ENCODE data around the gene YPEL4. TPM values are rescaled to one million over a fixed set of nuclear protein-coding genes. Genes with fewer than 3 reads are reported as not detected.

The YPEL4 gene
- total and polyA plus RNA-seq, 8 donors: 1.2 to 10.1 (median 6.7) TPM

GRCh38 chr11:57679396-57679795 is 29.7 kb upstream of the YPEL4 start:
- DNase-seq (no peak), ATAC-seq (no peak)
- Histone ChIP-seq H3K4me1 (peaks cover 0 to 24% of the 10 kb centered on the region in 2 donors), H3K27me3 (no peaks in the 10 kb centered on the region), H3K27ac (no peak overlapping the region), H3K4me3 (no peak overlapping the region), H3K36me3 (peaks cover 0 to 93% of the 10 kb centered on the region in 2 donors), H3K9me3 (no peaks in the 10 kb centered on the region)
- intact Hi-C loops (cut with DNase I): no loop called here
- no peak for TF ChIP-seq CTCF (IDR thresholded peaks at IDR 0.05)

GRCh38 chr11:57675176-57675941 is 25.6 kb upstream of the YPEL4 start:
- Histone ChIP-seq H3K36me3 (peaks cover 0 to 84% of the 10 kb centered on the region in 2 donors), H3K9me3 (no peaks in the 10 kb centered on the region)
- intact Hi-C loops (cut with DNase I): no loop called here

GRCh38 chr11:57674251-57674650 is 24.5 kb upstream of the YPEL4 start:
- H3K27me3 ChIP-seq: no peaks in the 10 kb centered on the region
- DNase-seq (no peak), ATAC-seq (no peak)
- H3K27ac ChIP-seq: no peak overlapping the region
- no peak overlapping the region for H3K4me3 ChIP-seq
- peaks cover 0 to 73% of the 10 kb centered on the region in 2 donors for H3K36me3 ChIP-seq
- peaks cover 12 to 38% of the 10 kb centered on the region in 2 donors for H3K4me1 ChIP-seq
- intact Hi-C loops (cut with DNase I): no loop called here
- no peak for TF ChIP-seq CTCF (IDR thresholded peaks at IDR 0.05)
- no peaks in the 10 kb centered on the region for H3K9me3 ChIP-seq

More at GRCh38 chr11:57675176-57675941, 25.6 kb upstream of the YPEL4 start:
- Histone ChIP-seq H3K4me1 (peaks cover 7 to 34% of the 10 kb centered on the region in 2 donors), H3K27me3 (no peaks in the 10 kb centered on the region), H3K4me3 (no peak overlapping the region), H3K27ac (no peak overlapping the region)
- TF ChIP-seq CTCF (IDR thresholded peaks at IDR 0.05): no peak
- ATAC-seq (peak; percentile 65), DNase-seq (peak in 1 of 4 donors; percentile 19)

GRCh38 chr11:57668434-57668782 is 18.7 kb upstream of the YPEL4 start:
- Histone ChIP-seq H3K4me3 (peak overlapping the region; percentile 92 to 99), H3K36me3 (peaks cover 0 to 21% of the 10 kb centered on the region in 2 donors), H3K27ac (peak overlapping the region; percentile 98 to 99), H3K27me3 (no peaks in the 10 kb centered on the region), H3K4me1 (peaks cover 16 to 38% of the 10 kb centered on the region in 2 donors), H3K9me3 (no peaks in the 10 kb centered on the region)
- TF ChIP-seq CTCF (IDR thresholded peaks at IDR 0.05): no peak
- ATAC-seq (peak; percentile 6), DNase-seq (no peak)
- intact Hi-C loops (cut with DNase I): no loop called here

DNA sequence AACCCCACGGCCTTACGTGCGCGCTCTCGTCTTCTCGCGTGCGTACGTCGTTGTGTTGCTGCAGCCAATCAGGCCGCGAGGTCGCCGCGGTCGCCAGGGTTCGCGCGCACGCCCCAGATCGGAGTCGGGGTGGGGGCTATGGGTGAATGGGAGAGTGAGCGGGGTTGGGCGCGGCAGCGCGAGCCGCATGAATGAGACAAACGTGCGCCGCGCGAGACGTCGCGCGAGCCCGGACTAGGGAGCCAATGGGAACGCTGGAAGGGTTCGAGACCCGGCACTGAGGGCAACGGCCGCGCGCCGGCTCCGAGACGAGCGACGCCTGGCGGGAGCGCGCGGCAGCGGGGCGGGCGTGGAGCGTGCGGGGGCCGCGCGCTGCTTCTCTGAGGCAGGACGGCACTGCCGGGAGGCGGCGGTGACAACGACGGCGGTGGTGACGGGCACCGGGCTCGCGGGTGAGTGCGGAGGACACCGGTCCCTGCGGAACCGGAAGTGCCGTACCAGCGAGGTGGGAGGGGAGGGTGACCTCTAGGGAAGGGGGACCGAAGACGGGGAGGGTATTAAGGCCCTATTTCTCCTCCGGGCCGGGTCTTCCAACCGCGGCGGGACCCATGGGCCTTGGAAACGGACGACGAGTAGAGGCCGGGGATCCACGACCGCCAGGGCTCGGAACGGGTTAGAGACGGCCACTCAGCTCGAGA is 18.2 kb upstream of the YPEL4 start, which contains the start of gene ZDHHC5:
Gene ZDHHC5 (plus strand): TSS at position 379 of the 698 bp plus-strand sequence. CDS start 4,977 bp downstream, outside the sequence.
- H3K27ac ChIP-seq: peak within 1 kb of the TSS; percentile 98 to 99
- peak in 3 of 4 donors; percentile 98 to 100 (median 99) for DNase-seq
- H3K9me3 ChIP-seq: no peaks in the 10 kb centered on the region
- peaks cover 0 to 16% of the 10 kb centered on the region in 2 donors for H3K36me3 ChIP-seq
- H3K27me3 ChIP-seq: no peaks in the 10 kb centered on the region
- peak; percentile 32 to 53 for TF ChIP-seq CTCF (IDR thresholded peaks at IDR 0.05)
- ATAC-seq: peak; percentile 92
- H3K4me3 ChIP-seq: peak within 1 kb of the TSS; percentile 92 to 99
- intact Hi-C loops (cut with DNase I): no loop called here
- peaks cover 16 to 38% of the 10 kb centered on the region in 2 donors for H3K4me1 ChIP-seq

All from left lung (tissue), 10 donors.